Upper lobe of left lung (tissue), 4 donors: ENCODE results near the gene MARCHF3.

ENCODE experiments used
- CTCF ChIP-seq, 6 experiments: fragments of 450-650 bp in 4 of 6; fragments of 200-600 bp in 2 of 6; sonication (generic) in 2 of 6; IDR thresholded peaks; one replicate each; pipeline ENCODE4 v1.5.1; 2016 to 2019; ENCODE audit warnings: antibody characterized with exemption in 6 of 6
- EP300 ChIP-seq, 4 donors: sonication (generic); formaldehyde crosslinking; IDR thresholded peaks; one replicate each; pipeline ENCODE4 v1.5.1; 2017; ENCODE audit warnings: antibody characterized with exemption in 4 of 4, control low read depth in 2 of 4

GRCh38 chr5:127079994-127080491, 49.7 kb upstream of the MARCHF3 start:
- TF ChIP-seq CTCF (IDR thresholded peaks at IDR 0.05) (no peak), EP300 (IDR thresholded peaks at IDR 0.05) (no peak)
